NCI-H1436 (cell line): ENCODE results near the gene RIMS3.

ENCODE experiments used
- DNase-seq: peaks from one replicate; lab custom pipeline; 2025; lab: John Stamatoyannopoulos, UW

The RIMS3 gene

DNA sequence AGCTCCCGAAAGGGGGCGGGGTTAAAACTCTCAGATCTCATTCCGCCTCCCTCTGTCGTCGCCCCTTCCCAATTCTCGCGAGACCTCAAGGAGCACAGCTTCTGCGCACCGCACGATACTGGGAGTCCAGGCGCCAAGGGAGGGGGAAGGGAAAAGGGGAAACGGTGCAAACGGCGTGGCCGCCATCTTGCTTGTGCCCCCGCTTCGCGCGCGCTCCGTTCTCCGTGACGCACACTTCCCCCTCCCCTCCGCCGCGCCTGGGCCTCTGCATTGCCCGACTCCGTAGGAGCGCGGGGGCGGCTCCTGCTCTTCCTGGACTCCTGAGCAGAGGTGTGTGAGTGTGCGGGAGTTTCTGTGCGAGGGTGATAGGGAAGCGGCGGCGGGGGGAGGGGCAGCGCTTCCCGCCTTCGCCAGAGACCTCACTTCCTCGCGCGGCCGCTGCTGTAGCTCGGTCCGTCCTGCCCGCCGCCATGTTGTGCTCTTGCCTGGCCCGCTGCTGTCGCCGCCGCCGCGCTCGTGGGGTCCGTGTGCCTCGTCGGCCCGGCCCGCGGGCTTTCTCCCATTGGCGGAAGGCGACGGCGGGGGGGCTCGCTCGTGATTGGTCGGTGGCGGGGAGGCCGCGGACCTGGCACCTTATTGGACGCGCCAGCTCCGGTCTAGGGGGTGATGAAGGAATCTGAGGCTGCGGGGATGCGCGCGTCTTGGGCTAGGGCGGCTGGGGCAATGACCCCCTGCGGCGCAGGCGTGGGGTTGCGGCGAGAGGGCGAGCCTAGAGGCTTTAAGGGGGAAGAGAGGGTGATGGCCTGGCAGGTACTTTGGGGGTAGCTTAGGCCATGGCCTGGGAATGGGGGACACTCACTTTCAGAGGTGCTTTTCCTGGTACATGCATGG lies 26.3 kb upstream of the RIMS3 start, which contains the start of gene NFYC:
Gene NFYC (plus strand): TSS at position 167 of the 891 bp plus-strand sequence. CDS start 47,140 bp downstream, outside the sequence.
- peak; percentile 100 for DNase-seq

DNA sequence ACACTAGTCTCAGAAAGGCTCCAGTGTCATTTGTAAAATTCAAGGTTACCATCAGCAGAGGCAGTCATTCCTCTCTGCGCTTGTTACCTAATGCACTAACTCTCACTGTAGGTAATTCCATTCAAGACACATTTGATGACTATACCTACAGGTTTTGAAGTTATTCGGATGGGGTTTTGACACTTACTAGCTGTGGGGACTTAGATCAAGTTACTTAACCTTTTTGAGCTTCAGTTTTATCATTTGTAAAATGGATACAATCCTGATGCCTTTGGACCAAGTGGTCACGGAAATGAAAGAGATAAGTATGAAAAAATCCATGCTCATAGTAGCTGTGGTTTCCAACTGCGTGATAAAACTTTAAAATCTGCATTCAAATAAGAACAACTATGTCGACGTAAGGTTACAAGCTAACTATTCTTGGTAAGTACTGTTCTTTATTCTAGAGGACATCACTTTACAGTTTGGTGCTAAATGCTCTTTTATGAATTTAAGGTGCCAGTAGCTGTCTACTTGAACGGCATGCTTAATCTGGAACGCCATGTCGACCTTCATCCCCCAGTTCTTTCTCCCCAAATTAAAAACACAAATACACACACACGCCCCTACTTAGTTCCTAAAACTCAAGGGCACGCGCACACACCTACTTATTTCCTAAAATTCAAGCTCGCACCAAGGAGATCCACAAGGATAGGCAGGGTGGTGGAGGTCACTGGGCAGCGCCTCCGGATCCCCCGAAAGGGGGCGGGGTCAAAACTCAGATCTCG lies 25.5 kb upstream of the RIMS3 start:
- no peak for DNase-seq

DNA sequence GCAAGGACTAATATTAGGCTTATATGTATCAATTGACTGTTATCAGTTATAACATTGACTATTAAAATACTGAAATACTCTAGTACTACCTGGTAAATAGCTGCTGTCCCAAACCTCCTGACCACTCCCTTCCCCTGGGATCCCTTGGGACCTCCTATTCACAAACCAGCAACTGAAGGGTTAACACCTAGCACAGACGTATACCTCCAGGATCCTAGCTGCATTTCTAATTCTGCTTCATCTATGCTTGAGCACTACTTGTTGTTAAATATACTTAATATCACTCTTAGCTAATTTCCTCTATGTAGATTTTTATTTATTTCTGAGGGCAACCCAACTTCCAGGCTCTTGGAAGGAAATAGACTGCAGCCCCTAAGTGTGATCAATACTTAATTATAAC lies 24.3 kb upstream of the RIMS3 start:
- DNase-seq: no peak

DNA sequence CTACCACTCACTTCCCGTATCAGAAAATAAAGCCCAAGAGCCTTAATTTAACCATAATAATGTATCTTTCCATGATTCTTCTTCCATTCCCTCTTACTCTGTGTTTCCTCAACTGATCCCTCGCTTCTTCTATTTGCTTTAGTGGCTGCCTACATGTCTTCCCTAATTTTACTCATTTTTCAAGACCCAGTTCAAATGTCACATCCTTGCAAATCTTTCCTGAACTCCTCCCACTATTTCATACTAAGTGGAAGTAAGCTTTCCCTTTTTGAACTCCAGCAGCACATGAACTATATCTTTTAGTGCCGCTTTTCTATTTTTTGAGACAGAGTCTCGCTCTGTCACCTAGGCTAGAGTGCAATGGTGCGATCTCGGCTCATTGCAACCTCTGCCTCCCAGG lies 22.2 kb upstream of the RIMS3 start:
- no peak for DNase-seq

DNA sequence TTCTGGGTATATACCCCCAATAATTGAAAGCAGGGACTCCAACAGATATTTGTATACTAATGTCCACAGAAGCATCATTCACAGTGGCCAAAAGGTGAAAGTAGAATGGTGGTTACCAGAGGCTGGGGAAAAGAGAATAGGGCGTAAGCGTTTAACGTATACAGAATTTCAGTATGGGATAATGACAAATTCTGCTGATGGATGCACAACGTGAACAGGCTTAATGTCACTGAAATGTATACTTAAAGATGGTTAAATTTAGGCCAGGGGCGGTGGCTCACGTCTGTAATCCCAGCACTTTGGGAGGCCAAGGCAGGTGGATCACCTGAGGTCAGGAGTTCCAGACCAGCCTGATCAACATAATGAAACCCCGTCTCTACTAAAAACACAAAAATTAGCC lies 21.6 kb upstream of the RIMS3 start:
- DNase-seq: no peak

DNA sequence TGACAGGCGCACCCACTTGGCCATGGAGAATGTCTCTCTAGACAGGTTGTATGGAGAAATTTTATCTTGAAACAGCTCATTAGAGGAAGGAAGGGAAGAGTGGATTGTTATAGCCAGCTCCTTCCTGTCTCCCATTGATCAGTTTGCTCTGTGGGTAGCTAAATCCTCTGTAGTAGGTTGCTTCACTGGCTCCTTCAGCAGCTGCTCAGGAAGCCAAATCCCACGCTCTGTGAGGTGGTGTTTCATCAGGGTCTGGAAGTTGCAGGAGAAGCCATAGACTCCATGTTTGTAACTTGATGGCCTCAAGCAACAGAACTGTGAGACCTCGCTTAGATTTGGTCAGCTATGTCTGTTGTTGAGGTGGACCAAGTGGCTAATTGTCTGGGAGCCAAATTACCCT lies 19.2 kb upstream of the RIMS3 start:
- no peak for DNase-seq

DNA sequence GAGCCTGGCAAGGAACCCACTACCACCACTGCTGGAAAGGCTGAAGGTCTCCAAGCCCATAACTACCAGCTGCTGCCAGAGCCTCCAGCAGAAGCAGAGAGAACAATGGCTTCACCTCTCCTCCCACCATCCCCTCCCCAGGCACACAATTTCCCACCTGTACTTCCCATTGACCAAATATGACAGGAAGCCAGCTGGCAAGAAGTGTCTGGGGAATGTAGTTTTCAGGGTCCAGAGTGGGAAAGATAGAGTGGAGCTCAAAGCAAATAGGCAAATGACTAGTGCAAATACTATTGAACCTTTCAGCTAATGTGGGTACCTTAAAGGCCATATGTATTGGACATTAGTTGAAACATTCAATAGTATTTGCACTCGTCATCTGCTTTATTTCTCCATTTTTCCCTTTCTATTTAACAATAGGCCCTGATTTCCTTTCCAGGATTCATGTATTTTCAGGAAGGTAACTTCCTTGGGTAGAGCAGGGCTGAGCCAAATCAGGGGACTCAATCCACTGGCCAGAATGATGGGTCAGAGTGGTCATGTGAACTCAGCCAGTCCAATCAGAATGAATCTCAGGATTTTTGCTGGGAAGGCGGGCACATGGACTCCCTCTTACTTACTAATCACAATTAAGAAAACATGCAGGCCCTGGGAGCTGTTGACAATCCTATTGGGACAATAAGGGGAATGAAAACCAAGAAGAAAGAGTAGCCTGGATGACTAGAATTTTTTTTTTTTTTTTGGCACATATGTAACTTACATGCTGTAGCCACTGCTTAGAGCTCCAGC lies 13.9 kb upstream of the RIMS3 start:
- no peak for DNase-seq

DNA sequence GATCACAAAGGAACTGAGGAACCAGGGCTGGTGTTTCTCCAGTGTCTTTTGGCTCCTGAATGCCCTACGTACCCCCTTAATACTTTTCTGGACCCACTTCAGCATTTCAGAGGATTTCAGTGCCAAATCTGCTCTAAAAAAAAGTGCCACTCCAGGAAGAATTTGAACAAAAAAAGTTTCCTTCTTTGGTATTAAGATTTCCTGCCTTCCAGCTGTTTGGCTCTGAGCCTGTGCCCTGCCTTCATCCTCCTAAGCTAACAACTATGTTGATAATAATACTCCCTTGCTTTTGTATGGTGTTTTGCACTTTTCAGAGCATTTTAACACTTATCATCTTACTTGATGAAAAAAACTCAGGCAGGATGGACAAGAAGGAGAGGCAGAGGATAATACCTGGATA lies 11.0 kb upstream of the RIMS3 start:
- DNase-seq: no peak

DNA sequence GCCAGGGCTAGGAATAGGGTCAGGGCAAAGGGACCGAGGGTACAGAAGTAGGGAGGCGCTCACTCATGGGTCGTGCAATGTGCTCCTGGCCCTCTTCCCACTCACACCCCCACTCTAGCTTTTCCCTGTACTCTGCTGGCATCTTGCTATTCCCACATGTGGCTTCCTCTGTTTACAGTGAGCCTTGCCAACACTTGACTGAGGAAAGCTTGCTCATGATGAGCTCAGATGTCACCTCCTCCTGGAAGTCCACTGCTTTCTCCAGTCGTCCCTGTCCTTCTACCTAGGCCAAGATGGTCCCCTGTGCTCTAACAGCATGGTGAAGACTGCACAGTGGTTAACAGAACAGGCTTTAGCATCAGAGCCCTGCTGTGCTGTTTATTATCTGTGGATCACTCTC lies 8.0 kb upstream of the RIMS3 start:
- DNase-seq: no peak

DNA sequence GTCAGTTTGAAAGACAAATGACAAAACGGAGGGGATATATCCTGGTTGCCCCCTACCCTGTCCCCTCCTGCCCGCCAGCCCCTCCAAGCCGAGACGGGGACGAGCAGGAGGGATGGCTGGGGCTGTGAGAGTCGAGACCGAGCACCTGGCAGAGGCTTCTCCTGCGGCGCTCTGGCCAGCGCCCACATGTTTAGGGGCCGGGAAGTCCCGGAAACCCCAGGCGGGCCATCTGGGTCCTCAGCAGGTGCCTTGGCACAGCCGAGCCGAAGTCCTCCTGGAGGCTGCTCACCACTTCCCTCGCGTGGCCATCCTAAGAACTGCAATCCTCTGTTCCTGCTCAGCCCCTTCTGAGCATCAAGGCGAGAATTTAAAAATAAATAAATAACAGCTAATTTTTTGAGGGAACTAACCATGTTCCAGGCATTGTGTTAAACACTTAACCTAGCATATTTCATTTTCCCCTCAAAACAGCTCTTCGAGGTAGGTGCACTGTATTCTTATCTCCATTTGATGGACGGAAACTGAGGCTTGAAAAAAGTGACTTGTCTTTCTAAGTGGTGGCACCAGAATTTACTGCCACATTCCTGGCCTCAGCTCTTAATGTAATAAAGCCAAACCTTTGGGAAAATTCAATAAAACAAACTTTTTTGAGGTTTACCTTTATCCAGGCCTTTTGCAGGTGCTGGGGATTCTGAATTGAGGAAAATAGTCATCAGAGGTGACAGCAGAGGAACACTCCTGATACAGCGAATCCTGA lies 3.5 kb upstream of the RIMS3 start:
- peak; percentile 68 for DNase-seq

DNA sequence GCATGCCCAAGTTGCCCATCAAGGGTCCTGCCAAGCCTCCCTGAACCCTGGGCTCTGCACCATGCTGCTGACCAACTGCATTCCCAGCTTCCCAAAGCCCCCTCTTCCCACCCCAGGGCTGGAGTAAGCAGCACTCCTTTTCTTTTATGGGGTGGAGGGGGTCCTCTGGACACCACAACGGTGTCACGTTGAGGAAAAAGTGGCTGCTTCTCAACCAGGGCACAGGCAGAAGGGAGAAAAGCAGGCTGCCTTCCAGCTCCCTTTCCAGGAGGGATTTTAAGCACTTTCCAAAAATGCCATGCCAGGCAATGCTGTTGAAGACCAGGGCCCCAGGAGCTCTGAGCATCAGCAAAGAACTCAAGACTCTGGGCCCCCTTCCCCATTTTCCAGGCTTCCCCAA lies 691 bp downstream of the RIMS3 start:
- no peak for DNase-seq

DNA sequence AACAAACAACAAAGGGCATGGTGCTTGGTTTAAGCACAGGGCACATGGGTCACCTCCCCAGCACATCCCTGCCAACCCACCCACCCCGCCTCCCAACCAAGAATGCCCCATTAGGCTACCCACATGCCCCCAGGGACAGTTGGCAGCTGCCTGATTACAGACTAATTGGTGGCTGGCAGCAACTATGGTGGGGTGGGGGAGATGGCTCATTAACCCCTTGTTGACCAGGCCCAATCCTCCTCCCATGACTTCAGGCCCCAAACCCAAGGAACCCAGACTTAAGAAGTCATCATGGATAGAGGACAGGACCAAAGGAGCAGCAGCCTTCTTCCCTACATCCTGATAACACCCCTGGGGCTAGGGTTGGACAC lies 1.3 kb downstream of the RIMS3 start:
- peak; percentile 81 for DNase-seq

DNA sequence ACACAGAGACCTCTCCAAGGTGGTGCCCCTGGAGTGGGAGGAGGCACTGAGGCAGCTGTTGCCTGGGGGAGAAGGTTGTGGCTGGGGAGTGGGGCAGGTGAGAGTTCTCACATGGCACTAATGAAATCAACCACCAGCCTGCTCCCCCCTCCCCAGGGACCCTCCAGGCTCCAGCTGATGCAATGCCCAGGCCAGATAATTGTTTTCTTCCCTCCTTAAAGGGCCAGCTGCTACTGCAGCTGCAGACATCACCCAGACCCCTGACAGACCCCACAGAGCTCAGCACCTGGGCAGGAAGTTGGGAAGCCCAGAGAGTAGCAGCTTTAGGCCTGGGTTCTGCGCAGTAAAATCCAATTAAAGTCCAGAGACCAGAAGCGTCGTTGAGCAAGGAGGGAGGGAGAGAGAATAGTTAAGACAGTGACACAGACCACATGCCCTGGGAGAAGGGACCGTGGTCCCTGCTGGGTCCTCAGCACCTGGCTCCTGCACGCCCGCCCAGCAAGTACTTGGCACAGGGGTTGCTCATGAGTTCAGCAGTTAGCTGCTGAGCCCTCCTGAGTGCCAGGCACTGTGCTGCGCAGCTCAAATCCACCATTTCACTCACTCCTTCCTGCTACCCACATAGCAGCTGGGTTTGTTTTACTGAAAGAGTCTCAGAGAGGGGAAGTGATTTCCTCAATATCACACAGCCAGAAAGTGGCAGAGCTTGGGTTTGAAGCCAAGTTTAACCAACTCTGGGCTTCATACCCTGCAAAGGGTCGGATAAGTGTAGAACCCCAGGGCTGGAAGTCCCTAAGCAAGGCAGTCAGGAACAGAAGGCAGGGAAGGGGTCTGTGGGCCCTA lies 1.9 kb downstream of the RIMS3 start:
- peak; percentile 74 for DNase-seq

DNA sequence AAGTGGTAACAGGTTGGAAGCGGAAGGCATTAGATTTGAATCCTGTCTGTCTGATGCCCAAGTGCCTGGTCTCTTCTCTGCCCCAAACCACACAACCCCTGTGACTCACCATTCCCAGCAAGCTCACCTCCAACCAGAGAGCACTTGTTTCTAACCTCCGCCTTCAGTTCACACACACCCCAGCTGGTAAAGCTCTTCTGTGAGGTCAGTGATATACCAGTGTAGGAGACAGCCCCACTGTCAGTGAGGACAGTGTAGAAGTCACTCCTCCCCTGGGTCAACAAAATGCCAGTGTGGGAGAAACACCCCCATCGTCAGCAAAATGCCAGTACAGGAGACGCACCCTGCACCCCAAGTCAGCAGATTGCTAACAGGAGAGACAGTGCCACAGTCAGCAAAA lies 2.6 kb downstream of the RIMS3 start:
- no peak for DNase-seq

DNA sequence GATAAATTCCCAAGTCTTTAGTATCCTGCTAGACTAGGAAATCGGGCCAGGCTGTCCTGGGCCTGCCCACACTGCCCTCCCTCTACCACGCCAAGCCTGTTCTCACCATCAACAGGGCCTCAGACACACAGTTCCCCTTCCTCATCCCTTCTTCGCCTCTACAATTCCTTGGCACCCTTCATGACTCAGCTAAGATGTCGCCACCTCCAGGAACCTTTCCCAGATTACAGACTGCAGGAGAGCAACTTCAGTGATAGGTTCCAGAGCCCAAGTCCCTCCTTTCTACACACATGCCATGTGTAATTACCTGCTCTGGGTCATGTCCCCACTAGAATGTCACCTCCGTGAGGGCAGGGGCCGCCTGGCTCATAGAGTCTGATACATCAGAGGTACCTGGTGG lies 3.3 kb downstream of the RIMS3 start:
- no peak for DNase-seq

DNA sequence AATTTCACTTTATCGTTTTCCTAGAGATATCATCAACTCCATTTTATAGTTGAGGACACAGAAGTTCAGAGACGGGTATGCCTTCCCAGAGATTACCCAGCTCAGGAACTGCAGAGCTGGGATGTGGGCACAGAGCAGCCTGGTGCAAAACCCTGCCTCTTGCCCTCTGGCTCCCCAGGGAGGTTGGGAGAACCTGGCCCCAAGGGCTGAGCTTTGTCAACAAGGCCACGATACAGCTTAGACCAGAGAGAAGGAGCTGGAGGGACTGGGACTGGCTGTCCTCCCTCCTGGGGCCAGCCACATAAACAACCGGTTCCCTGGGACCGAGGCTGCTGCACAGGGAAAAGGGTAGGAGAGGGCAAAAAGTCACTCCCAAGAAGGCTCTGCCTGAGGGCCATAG lies 3.8 kb downstream of the RIMS3 start:
- DNase-seq: no peak

DNA sequence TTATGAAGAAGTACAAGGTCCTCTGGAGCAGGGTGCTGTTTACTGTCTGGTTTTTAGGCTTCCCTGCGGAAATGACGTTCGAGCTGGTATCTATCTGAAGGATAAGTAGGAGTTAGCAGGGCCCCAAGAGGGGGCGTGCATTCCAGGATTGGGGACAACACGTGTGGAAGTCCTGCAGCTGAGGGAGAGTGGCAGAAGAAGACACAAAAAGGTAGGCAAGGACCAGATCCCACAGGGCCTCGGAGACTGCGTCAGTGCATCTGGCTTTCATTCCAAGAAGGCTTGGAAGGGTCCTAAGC lies 5.9 kb downstream of the RIMS3 start:
- DNase-seq: no peak

DNA sequence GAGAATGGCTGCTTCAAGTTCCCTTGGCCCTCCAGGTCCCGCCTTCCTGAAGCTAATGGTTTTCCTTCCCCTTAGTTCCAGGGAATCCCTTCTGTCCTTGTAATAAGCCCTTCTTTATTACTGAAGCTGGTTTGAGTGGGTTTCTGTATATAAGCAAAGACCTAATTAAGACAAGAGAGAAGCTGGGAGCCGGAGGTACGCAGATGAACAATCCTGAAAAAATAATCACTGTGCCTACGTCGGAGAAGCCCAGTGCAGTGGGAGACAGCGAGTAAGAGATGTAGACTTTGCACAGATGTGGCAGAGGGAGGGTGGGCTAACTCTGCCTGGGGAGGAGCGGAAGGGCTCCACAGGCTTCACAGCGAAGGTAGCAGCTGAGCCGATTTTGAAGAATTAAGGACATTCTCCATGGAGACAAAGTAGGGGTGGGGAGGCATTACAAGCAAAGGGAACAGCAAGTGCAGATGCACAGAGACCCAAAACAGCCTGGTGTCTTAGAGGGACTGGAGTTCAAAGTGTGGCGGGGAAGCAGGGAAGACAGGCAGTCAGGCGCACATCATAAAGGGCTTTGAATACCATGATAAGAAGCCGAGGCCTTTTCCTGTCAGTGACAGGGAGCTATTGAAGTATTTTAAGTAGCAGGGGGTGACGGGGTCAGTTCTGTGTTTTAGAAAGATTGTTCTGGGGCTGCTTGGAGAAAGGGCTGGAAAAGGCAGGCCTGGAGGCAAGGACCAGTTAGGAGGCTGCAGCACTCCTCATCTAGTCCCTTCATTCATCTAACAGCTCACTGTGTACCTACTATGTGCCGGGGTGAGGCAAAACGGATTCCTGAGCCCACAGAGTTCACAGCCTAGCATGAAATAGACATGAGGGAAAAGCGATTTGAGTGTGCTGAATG lies 6.5 kb downstream of the RIMS3 start:
- no peak for DNase-seq

DNA sequence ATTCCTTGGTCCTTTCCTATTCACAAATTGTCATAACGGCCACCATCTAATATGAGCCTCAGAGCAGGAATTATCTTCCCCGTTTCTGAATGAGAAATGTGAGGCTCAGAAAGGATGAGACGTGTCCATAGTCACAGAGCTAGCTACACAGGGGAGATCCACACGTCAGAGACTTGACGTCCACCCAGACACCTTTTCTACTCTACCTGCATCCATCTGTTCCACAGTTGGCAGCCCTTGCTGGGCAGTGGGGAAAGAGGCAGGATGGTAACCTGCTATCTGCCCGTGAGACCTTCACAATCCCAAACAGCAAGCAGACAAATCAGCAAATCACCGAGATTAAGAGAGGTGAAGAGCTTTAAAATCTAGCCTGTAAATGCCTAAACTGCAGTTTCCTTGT lies 8.4 kb downstream of the RIMS3 start:
- DNase-seq: no peak
